ENCODE results near the gene OBSL1.
A peak's percentile ranks its signal among the peaks of the same experiment; 100 is the strongest.

Gene OBSL1

GRCh38 chr2:219536425-219536824 is 34.9 kb downstream of the OBSL1 start:
- no peak for DNase-seq (ENCODE audit: insufficient read length)
- FAIRE-seq: no peak
- TF ChIP-seq TAF1 (IDR thresholded peaks at IDR 0.05; ENCODE audit: borderline replicate concordance, low read depth, low read length) (no peak), POLR2A (IDR thresholded peaks at IDR 0.05; ENCODE audit: low read depth, low read length) (no peak), POLR2AphosphoS5 (IDR thresholded peaks at IDR 0.05; ENCODE audit: low read depth, low read length) (no peak)

GRCh38 chr2:219533930-219534661 is 37.2 kb downstream of the OBSL1 start:
- DNase-seq (ENCODE audit: insufficient read length): no peak
- TF ChIP-seq POLR2A (IDR thresholded peaks at IDR 0.05; ENCODE audit: low read depth, low read length) (no peak), POLR2AphosphoS5 (IDR thresholded peaks at IDR 0.05; ENCODE audit: low read depth, low read length) (no peak), TAF1 (IDR thresholded peaks at IDR 0.05; ENCODE audit: borderline replicate concordance, low read depth, low read length) (no peak)
- no peak for FAIRE-seq

GRCh38 chr2:219532378-219532649 is 39.0 kb downstream of the OBSL1 start:
- TF ChIP-seq TAF1 (IDR thresholded peaks at IDR 0.05; ENCODE audit: borderline replicate concordance, low read depth, low read length) (no peak), POLR2AphosphoS5 (IDR thresholded peaks at IDR 0.05; ENCODE audit: low read depth, low read length) (no peak), POLR2A (IDR thresholded peaks at IDR 0.05; ENCODE audit: low read depth, low read length) (no peak)
- FAIRE-seq (no peak), DNase-seq (ENCODE audit: insufficient read length) (no peak)

GRCh38 chr2:219531639-219532377 is 39.5 kb downstream of the OBSL1 start:
- DNase-seq (ENCODE audit: insufficient read length): no peak
- FAIRE-seq: no peak
- TF ChIP-seq POLR2AphosphoS5 (IDR thresholded peaks at IDR 0.05; ENCODE audit: low read depth, low read length) (no peak), TAF1 (IDR thresholded peaks at IDR 0.05; ENCODE audit: borderline replicate concordance, low read depth, low read length) (no peak), POLR2A (IDR thresholded peaks at IDR 0.05; ENCODE audit: low read depth, low read length) (no peak)

- no peak for TF ChIP-seq TAF1 (IDR thresholded peaks at IDR 0.05; ENCODE audit: borderline replicate concordance, low read depth, low read length)
- no peak for TF ChIP-seq POLR2AphosphoS5 (IDR thresholded peaks at IDR 0.05; ENCODE audit: low read depth, low read length)
- TF ChIP-seq POLR2A (IDR thresholded peaks at IDR 0.05; ENCODE audit: low read depth, low read length): no peak
- DNase-seq (ENCODE audit: insufficient read length) (peak; percentile 95), FAIRE-seq (peak; percentile 67)
Measured at GRCh38 chr2:219530048-219530963, 41.0 kb downstream of the OBSL1 start.

GRCh38 chr2:219527472-219527871 is 43.9 kb downstream of the OBSL1 start:
- no peak for FAIRE-seq

GRCh38 chr2:219527076-219527394 is 44.3 kb downstream of the OBSL1 start:
- TF ChIP-seq TAF1 (IDR thresholded peaks at IDR 0.05; ENCODE audit: borderline replicate concordance, low read depth, low read length) (no peak), POLR2AphosphoS5 (IDR thresholded peaks at IDR 0.05; ENCODE audit: low read depth, low read length) (no peak), POLR2A (IDR thresholded peaks at IDR 0.05; ENCODE audit: low read depth, low read length) (no peak)
- FAIRE-seq (no peak), DNase-seq (ENCODE audit: insufficient read length) (no peak)

More at GRCh38 chr2:219527472-219527871, 43.9 kb downstream of the OBSL1 start:
- DNase-seq (ENCODE audit: insufficient read length): no peak
- TF ChIP-seq TAF1 (IDR thresholded peaks at IDR 0.05; ENCODE audit: borderline replicate concordance, low read depth, low read length): no peak
- TF ChIP-seq POLR2AphosphoS5 (IDR thresholded peaks at IDR 0.05; ENCODE audit: low read depth, low read length): no peak
- TF ChIP-seq POLR2A (IDR thresholded peaks at IDR 0.05; ENCODE audit: low read depth, low read length): no peak

GRCh38 chr2:219526320-219527075 is 44.8 kb downstream of the OBSL1 start:
- DNase-seq (ENCODE audit: insufficient read length) (no peak), FAIRE-seq (no peak)
- TF ChIP-seq POLR2AphosphoS5 (IDR thresholded peaks at IDR 0.05; ENCODE audit: low read depth, low read length) (no peak), TAF1 (IDR thresholded peaks at IDR 0.05; ENCODE audit: borderline replicate concordance, low read depth, low read length) (no peak), POLR2A (IDR thresholded peaks at IDR 0.05; ENCODE audit: low read depth, low read length) (no peak)

GRCh38 chr2:219525533-219526232 is 45.7 kb downstream of the OBSL1 start:
- TF ChIP-seq TAF1 (IDR thresholded peaks at IDR 0.05; ENCODE audit: borderline replicate concordance, low read depth, low read length): no peak
- no peak for TF ChIP-seq POLR2AphosphoS5 (IDR thresholded peaks at IDR 0.05; ENCODE audit: low read depth, low read length)
- no peak for TF ChIP-seq POLR2A (IDR thresholded peaks at IDR 0.05; ENCODE audit: low read depth, low read length)
- FAIRE-seq: no peak
- DNase-seq (ENCODE audit: insufficient read length): no peak

- DNase-seq (ENCODE audit: insufficient read length) (no peak), FAIRE-seq (no peak)
- TF ChIP-seq POLR2AphosphoS5 (IDR thresholded peaks at IDR 0.05; ENCODE audit: low read depth, low read length): no peak
- TF ChIP-seq TAF1 (IDR thresholded peaks at IDR 0.05; ENCODE audit: borderline replicate concordance, low read depth, low read length): no peak
- TF ChIP-seq POLR2A (IDR thresholded peaks at IDR 0.05; ENCODE audit: low read depth, low read length): no peak
Measured at GRCh38 chr2:219524817-219525216, 46.5 kb downstream of the OBSL1 start.
